Esophagus squamous epithelium (tissue), 5 donors: ENCODE data around the gene DCLK3. TPM values are rescaled to one million over a fixed set of nuclear protein-coding genes. Genes with fewer than 3 reads are reported as not detected.

ENCODE experiments used
- DNase-seq: peaks from one replicate; lab custom pipeline; 2025; lab: John Stamatoyannopoulos, UW
- H3K27ac ChIP-seq, 4 donors: fragments of 200-600 bp; sonication (generic); one replicate each; pipeline ENCODE4 v1.5.1; 2016 to 2019; ENCODE audit warnings: mild to moderate bottlenecking in 1 of 4
- H3K27me3 ChIP-seq, 4 donors: fragments of 200-600 bp; sonication (generic); 1 replicate in 3 of 4; 2 replicates in 1 of 4; pipeline versions ENCODE4 v1.5.1 to v1.6.0; 2017 to 2021; ENCODE audit warnings: antibody characterized with exemption in 1 of 4
- H3K36me3 ChIP-seq, 3 donors: fragments of 200-600 bp; sonication (generic); one replicate each; pipeline ENCODE4 v1.5.1; 2016 to 2019
- H3K4me1 ChIP-seq, 3 donors: fragments of 200-600 bp; sonication (generic); one replicate each; pipeline ENCODE4 v1.5.1; 2017 to 2019
- H3K4me3 ChIP-seq, 4 donors: fragments of 200-600 bp; sonication (generic); 1 replicate in 3 of 4; 2 replicates in 1 of 4; pipeline ENCODE4 v1.5.1; 2016 to 2019; ENCODE audit warnings: mild to moderate bottlenecking in 2 of 4, moderate library complexity in 1 of 4
- H3K9me3 ChIP-seq, 3 donors: fragments of 200-600 bp; sonication (generic); one replicate each; pipeline ENCODE4 v1.5.1; 2016 to 2019
- CTCF ChIP-seq, 6 experiments: fragments of 450-650 bp in 4 of 6; fragments of 200-600 bp in 2 of 6; sonication (generic) in 2 of 6; IDR thresholded peaks; one replicate each; pipeline ENCODE4 v1.5.1; 2016 to 2019; ENCODE audit warnings: antibody characterized with exemption in 6 of 6, mild to moderate bottlenecking in 4 of 6, moderate library complexity in 4 of 6
- POLR2A ChIP-seq, 4 donors: fragments of 450-650 bp; IDR thresholded peaks; one replicate each; pipeline ENCODE4 v1.6.1; 2017; ENCODE audit warnings: antibody characterized with exemption in 4 of 4, mild to moderate bottlenecking in 4 of 4, moderate library complexity in 3 of 4
- WGBS, 2 donors: methylation state at CpG; one replicate each; pipeline ENCODE4 v1.1.5; 2018; 5-methylcytosine and 5-hydroxymethylcytosine counted together
- intact Hi-C: fragments of 100-400 bp; cut with DNase I; formaldehyde crosslinking; loops from one replicate; pipeline ENCODE4 v1.15.0; 2022
- total RNA-seq, 4 donors: library from RNA; depleted of rRNA; stranded (reverse); fragments of >200 nt; gene quantifications; one replicate each; pipeline ENCODE4 v1.1.0, GENCODE V29; 2016
- donor health status: DM: yes; HTN: yes; CAD: no.

The DCLK3 gene
- total RNA-seq, 4 donors from 2014 or later = 0.13 to 0.19 (median 0.18) TPM; not detected in 1

DNA sequence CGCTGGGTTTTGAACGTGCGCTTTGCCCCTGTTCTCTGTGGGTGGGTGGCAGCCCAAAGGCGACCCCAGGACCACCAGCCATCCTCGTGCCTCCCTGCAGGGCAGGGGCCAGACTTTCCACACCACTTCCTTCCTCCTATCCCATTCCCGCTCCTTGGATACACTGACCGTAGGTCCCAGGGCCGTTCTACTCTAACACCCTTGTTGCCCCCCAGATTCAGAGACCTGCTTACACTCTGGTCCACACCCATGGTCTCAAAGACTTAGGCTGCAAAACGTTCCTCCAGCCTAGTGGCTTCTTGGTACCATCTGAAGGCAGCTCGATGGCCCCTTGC lies 318 bp upstream of the DCLK3 start:
- TF ChIP-seq CTCF (IDR thresholded peaks at IDR 0.05) (no peak), POLR2A (IDR thresholded peaks at IDR 0.05) (no peak)
- intact Hi-C loops = no loop called here
- H3K27me3 ChIP-seq = peaks cover 0 to 82% (median 2%) of the 10 kb centered on the region in 4 donors
- no peak for DNase-seq
- H3K9me3 ChIP-seq = no peaks in the 10 kb centered on the region
- no peaks in the 10 kb centered on the region for H3K36me3 ChIP-seq
- WGBS, 2 donors = 42 to 52% methylated on average over 7 of the region's 10 CpGs
- no peak overlapping the region for H3K27ac ChIP-seq
- H3K4me3 ChIP-seq = peak overlapping the region; percentile 9 to 67 (median 34)
- H3K4me1 ChIP-seq = peaks cover 0 to 12% (median 0%) of the 10 kb centered on the region in 3 donors

DNA sequence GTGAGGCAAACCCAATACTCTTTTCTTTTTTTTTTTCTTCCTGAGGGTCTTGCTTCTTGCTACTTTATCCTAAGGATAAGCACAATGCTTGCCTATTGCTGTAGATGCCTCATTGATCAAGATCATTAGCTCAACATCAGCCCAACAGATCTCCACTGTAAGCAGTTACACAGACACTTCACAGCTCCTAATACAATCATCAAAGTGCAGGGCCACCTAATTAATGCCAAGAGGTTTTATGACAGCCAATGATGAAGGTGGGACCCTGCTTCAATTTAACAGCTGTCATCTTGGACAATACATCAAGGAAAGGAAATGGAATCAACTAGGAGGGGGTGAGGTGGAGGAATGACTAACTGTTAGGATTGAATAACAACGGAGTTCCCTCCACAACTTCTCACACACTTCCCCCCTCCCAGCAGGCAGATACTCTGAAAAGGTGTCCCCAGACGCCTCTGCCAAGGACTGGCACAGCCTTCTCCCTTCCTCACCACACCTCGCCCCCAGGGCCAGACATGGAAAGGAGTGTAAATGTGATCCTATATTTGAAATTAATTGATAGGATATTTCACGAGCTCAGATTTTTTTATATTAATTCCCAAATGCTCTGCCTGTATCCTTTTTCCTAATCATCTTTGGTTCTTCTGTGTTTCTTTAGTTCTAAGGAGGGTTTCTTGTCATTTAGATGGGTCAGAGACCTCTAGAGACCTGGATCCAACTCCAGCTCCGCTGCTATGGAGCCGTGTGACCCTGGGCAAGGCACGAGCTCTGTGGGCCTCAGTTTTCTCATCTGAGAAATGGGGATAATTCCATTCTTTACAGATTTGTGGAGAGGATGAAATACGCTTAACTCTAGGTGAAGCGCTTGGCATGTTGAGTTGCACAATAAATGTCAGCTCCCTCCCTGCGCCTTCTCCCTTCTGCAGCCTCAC lies 1.2 kb downstream of the DCLK3 start:
- no peak for TF ChIP-seq POLR2A (IDR thresholded peaks at IDR 0.05)
- intact Hi-C loops = no loop called here
- H3K4me3 ChIP-seq = peak overlapping the region; percentile 9 to 67 (median 34)
- DNase-seq = no peak
- no peaks in the 10 kb centered on the region for H3K36me3 ChIP-seq
- no peak overlapping the region for H3K27ac ChIP-seq
- H3K9me3 ChIP-seq = no peaks in the 10 kb centered on the region
- H3K27me3 ChIP-seq = peaks cover 0 to 83% (median 2%) of the 10 kb centered on the region in 4 donors
- H3K4me1 ChIP-seq = peaks cover 0 to 12% (median 0%) of the 10 kb centered on the region in 3 donors
- 49 to 60% methylated on average over 6 to 9 of the region's 10 CpGs for WGBS, 2 donors

DNA sequence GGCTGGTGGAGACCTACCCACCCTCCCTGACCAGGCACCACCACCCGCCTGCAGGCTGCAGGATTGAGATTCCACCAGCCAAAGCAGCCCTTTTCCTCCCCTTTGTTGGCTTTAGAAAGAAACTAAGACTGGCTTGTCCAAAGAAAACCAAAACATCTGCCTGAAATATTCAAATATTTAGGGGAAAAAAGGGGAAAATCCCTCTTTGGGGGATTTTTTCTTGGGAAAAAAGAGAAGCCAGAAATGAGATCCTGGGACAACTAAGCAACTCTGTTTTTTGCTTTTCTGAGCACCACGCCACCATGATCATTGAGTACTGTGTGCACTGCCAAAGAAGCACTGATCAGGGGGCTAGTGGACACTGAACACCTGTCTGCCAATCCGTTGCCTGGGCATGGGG lies 2.6 kb downstream of the DCLK3 start:
- 82 to 89% methylated on average over 2 to 3 of the region's 3 CpGs for WGBS, 2 donors
- peaks cover 0 to 79% (median 2%) of the 10 kb centered on the region in 4 donors for H3K27me3 ChIP-seq
- no peak for TF ChIP-seq CTCF (IDR thresholded peaks at IDR 0.05)
- no peak for TF ChIP-seq POLR2A (IDR thresholded peaks at IDR 0.05)
- no peaks in the 10 kb centered on the region for H3K9me3 ChIP-seq
- peaks cover 0 to 12% (median 0%) of the 10 kb centered on the region in 3 donors for H3K4me1 ChIP-seq
- H3K27ac ChIP-seq = no peak overlapping the region
- H3K4me3 ChIP-seq = no peak overlapping the region
- no peak for DNase-seq
- intact Hi-C loops = no loop called here
- H3K36me3 ChIP-seq = no peaks in the 10 kb centered on the region

DNA sequence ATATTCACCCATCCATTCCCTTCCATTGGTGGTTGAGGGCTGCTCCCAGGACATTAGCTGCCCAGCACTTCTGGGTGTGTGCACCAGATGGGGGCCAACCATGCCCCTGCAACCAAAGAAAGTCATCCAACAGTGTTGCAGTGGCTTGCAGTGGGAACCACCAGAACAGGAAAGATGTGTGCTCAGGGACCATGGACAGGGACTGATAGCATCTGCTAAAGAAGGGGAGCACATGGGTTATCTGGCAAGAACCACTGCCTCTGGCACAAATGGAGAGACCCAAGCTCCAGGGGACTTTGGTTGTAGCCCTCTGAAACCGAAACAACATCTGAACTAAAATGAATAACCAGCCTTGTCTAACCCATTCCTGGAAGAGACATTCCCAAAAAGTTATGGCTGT lies 8.1 kb downstream of the DCLK3 start:
- Histone ChIP-seq H3K27ac (no peak overlapping the region), H3K36me3 (no peaks in the 10 kb centered on the region), H3K4me1 (no peaks in the 10 kb centered on the region), H3K27me3 (peaks cover 0 to 57% (median 0%) of the 10 kb centered on the region in 4 donors), H3K4me3 (no peak overlapping the region), H3K9me3 (no peaks in the 10 kb centered on the region)
- TF ChIP-seq CTCF (IDR thresholded peaks at IDR 0.05) (no peak), POLR2A (IDR thresholded peaks at IDR 0.05) (no peak)
- no peak for DNase-seq
- intact Hi-C loops = no loop called here
- WGBS, 2 donors = 38 to 50% methylated on average over 1 of the region's 1 CpG

DNA sequence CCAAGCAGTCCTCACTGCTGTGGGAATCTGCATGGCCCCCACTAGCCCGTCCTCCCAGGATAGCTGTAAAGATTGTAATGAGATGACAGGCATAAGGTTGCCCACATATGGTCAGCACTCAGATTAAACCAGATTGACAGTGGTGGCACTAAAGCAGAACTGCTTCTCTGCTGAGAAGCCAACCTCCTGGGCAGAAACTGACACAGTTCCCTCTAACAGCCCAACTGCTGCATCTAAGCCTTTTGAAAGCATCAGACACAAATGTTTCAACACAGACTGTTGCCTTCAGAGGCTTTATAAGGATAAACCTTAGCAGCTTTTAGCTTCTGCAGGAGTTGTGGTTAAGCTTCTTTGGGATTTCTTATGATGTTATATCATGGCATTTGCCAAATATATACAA lies 13.0 kb downstream of the DCLK3 start:
- no peak for DNase-seq
- no peaks in the 10 kb centered on the region for H3K4me1 ChIP-seq
- H3K36me3 ChIP-seq = no peaks in the 10 kb centered on the region
- WGBS, 2 donors = 80% methylated on average over 1 of the region's 1 CpG; no CpG with 5 or more reads in 1 of the 2 donors
- no peak overlapping the region for H3K4me3 ChIP-seq
- peaks cover 0 to 45% (median 0%) of the 10 kb centered on the region in 4 donors for H3K27me3 ChIP-seq
- intact Hi-C loops = no loop called here
- no peak overlapping the region for H3K27ac ChIP-seq
- no peaks in the 10 kb centered on the region for H3K9me3 ChIP-seq
- TF ChIP-seq POLR2A (IDR thresholded peaks at IDR 0.05) (no peak), CTCF (IDR thresholded peaks at IDR 0.05) (no peak)
